ENCODE results near the gene FANCC.

DNA sequence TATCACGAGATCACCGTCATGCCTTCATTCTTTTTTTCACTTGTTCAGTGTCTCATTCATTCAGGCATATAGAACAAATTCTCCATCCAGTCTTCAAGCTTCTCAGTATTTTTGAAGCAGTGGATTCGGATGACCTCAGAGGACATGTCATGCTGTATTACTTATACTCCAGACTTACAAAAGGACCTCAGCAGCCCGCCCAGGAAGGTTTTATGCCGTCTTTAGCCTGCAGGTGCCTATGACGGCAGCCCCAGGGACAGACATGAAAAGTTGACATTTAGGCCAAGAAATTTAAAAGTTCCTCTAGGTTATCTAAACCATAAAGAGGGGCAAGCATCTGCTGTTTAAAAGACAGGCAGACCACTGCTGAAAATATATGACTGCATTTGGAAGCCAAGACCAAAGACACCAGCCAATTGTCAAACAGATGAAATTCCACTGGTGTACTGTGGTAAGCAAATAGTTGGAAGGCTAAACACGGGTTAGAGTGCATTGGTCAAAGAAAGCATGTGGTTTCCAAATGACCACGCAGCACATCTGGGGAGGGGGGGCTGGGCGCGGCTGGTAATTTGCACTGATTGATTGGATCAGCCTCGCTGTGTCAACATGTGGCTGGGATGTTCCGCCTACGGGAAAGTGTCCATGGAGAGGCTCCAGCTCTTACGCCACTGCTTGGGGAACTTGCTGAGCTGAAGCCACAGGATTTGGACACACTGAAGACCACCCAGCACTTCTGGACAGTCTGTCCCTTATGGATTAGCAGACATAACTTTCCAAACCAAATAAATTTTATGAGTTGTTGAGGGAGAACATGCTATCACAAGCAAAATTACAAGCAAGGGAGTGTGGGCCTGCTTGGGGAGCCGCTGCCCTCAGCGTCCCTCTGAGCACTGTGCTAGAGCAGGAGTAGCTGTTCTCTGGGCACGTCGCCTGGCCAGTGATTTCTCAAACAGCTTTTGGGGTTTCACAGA lies 173.6 kb downstream of the FANCC start:
- TF ChIP-seq, protein P1, sequence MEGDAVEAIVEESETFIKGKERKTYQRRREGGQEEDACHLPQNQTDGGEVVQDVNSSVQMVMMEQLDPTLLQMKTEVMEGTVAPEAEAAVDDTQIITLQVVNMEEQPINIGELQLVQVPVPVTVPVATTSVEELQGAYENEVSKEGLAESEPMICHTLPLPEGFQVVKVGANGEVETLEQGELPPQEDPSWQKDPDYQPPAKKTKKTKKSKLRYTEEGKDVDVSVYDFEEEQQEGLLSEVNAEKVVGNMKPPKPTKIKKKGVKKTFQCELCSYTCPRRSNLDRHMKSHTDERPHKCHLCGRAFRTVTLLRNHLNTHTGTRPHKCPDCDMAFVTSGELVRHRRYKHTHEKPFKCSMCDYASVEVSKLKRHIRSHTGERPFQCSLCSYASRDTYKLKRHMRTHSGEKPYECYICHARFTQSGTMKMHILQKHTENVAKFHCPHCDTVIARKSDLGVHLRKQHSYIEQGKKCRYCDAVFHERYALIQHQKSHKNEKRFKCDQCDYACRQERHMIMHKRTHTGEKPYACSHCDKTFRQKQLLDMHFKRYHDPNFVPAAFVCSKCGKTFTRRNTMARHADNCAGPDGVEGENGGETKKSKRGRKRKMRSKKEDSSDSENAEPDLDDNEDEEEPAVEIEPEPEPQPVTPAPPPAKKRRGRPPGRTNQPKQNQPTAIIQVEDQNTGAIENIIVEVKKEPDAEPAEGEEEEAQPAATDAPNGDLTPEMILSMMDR (IDR thresholded peaks at IDR 0.05) = no peak
- TF ChIP-seq POLR2A (IDR thresholded peaks at IDR 0.05) = no peak

All from body of pancreas (tissue), 4 donors.